Globus pallidus (tissue), 1 donor: ENCODE measurements around the gene CELSR1.
"Not testable (repeated sequence)": the region's sequence is repeated elsewhere in the genome, so short reads cannot be mapped to it uniquely, and the experiment has no call there.

Experiments used
- DNase-seq: peaks from one replicate; pipeline ENCODE4 v3.0.0-alpha.2; 2015; ENCODE audit warnings: low spot score

The CELSR1 gene

GRCh38 chr22:46534177-46534776 lies 3.1 kb downstream of the CELSR1 start:
- no peak for DNase-seq

DNA sequence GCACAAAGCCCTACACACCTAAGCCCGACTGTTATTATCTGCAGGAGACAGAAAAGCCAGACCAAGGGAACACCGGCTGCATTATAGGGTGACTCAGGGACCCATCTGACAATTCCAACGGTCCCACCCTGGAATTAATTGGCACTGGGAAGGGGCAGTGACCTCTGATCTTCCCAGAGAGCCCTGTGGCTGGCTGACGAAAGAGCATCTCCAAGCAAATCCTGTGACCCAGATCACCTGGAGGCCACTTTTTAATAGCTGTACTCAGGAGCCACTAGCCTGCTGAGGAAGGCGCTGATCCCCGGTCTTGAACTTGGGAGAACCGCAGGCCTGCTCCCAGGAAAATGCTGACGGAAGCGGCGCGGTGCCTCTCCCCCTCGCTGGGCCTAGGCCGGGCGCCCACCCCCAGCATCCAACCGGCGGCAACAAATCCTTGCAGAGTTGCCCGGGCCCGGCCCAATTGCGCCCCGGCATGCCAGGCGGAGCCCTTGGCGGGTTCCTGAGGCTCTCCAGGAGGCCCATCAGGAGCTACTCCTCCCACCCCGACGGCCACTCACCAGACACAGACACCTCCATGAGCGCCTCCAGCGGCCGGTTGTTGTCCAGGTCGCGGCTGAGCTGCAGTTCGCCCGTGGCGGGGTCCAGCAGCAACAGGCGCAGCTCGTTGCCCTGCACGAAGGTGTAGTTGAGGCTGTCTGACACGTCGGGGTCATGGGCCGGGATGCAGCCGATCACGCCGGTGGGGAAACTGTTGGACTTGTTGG lies 4.2 kb downstream of the CELSR1 start:
- DNase-seq = no peak

GRCh38 chr22:46532416-46532815 lies 5.0 kb downstream of the CELSR1 start:
- DNase-seq = no peak

- no peak for DNase-seq
Observed at GRCh38 chr22:46531581-46532175, 5.7 kb downstream of the CELSR1 start.

DNA sequence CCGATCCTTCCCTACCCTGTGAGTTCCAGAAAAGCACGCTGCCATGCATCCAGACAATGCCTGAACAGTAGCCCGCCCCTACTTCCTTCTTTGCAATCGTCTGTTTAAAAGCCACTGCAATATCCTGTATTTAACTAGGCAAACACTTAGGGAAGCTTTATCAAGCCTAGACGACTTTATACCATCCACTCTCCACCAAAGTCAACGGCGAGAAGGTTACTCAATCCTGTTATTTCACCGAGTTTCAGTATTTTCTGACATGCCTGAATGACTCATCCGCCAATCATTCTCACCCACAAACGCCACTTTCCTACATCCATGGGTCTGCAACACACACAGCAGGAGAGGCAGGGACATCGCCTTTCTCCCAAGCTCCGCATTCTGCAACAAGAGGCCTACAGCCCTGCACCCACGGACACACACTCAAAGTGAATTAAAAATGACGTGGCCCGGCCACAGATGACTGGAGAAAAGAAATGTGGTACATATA lies 9.3 kb downstream of the CELSR1 start:
- DNase-seq = no peak

DNA sequence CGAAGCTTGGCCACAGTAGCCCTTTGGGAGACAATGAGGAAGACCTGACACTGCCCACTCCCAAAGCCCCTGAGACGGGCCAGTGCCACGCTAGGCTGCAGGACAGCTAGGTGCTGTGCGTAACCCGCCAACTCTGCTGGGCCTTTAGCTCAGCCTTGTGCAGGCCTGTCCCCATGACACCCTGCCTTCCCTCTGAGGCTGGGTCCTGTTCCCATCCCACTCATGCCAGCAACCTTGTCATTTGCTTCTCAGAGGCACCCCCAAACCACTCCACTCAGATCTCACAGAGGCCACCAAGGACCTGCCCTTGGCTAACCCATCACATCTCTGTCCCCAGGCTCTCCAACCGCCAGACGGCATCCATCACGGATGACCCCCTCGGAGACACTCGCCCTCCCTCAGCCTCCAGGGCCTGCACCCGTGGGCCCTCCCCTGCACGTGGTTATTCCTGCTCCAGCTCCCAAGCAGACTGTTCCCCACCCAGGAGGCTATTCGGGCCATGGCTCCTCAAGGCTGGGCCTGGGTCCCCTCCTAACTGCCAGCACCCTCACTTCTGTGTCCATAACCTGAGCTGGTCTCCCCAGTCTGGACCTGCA lies 11.1 kb downstream of the CELSR1 start:
- no peak for DNase-seq

- DNase-seq = no peak
Observed at GRCh38 chr22:46525389-46526243, 11.8 kb downstream of the CELSR1 start.

DNA sequence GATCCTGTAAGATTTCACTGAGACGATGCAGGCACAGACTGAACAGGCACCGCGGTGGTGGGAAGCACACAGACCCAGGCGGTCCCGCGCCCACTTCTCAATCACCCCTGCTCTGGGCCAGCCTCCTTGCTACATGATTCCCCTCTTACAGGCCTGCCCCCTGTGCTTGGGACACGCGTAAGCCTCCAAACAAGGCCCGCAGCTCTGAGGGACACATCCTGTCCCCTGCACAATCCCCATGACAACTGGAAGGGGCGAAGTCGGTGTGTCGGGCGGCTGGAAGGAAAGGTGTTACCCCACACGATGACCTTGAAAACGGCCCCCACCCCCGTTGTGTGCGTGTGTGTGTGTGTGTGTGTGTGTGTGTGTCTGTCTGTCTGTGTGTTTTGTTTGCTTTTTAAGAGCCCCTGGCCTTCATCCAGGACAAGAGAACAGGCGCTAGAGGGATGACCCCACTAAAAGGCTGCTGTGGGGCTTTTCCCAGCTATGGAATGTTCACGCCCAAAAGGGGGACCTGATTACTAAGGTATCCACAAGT lies 13.1 kb downstream of the CELSR1 start:
- DNase-seq = no peak

GRCh38 chr22:46522797-46523196 lies 14.6 kb downstream of the CELSR1 start:
- DNase-seq = no peak

- no peak for DNase-seq
Observed at GRCh38 chr22:46521994-46522393, 15.4 kb downstream of the CELSR1 start.

- no peak for DNase-seq
Observed at GRCh38 chr22:46520880-46521279, 16.5 kb downstream of the CELSR1 start.

DNA sequence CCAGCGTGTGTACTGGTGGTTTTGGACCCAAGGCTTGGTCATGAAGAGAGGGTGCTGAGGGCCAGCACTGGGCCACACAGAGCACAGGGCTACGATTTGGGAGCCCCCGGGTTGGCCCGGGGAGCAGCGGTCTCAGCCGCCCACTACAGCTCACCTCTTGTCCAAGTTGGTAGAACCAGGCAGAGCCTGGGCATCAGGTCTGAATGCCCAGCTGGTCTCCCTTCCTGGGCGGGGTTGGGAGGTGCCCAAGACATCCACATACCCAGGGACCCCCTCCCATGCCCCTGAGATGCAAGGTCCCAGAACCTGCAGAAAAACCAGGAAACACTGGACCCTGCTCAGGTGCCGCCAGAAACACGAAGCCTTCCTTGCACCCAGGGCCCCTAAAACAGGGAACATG lies 18.0 kb downstream of the CELSR1 start:
- no peak for DNase-seq

DNA sequence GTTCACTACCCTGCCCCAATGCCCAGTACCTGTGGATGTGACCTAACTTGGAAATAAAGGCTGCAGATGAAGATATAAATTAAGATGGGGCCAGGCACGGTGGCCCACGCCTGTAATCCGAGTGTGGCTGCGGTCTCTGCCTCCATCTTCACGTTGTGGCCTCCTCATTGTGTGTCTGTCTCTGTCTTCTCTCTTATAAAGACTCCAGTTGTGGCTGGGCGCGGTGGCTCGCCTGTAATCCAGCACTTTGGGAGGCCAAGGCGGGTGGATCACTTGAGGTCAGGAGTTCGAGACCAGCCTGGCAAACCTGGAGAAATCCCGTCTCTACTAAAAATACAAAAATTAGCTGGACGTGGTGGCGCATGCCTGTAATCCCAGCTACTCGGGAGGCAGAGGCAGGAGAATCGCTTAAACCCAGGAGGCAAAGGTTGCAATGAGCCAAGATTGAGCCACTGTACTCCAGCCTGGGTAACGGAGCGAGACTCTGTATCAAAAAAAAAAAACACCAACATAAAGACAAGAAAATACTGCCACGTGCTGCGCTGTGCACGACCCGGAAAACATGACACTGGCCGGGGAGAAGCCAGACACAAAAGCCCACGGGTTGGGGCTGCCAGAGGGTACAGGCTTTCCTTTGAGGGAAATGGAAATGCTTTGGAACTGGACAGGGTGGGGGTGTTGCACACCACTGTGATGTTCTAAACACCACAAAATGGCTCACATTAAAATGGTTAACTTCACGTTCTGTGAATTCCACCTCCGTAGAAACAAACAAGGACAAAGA lies 18.7 kb downstream of the CELSR1 start:
- DNase-seq = no peak

DNA sequence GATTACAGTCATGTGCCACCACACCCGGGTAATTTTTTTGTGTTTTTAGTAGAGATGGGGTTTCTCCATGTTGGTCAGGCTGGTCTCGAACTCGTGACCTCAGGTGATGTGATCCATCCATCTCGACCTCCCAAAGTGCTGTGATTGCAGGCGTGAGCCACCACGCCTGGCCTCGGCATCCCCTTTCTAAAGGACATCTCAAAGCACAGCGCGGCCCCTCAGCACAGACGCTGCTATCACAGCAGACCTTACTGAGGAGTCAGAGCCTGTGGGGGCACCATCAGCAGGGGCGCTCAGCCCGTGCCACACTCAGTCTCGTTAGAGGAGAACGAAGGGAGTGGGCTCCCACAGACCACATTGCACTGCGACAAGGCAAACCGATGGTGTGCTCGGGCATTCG lies 19.4 kb downstream of the CELSR1 start:
- DNase-seq = no peak

- DNase-seq = no peak
Observed at GRCh38 chr22:46517255-46517761, 20.1 kb downstream of the CELSR1 start.

DNA sequence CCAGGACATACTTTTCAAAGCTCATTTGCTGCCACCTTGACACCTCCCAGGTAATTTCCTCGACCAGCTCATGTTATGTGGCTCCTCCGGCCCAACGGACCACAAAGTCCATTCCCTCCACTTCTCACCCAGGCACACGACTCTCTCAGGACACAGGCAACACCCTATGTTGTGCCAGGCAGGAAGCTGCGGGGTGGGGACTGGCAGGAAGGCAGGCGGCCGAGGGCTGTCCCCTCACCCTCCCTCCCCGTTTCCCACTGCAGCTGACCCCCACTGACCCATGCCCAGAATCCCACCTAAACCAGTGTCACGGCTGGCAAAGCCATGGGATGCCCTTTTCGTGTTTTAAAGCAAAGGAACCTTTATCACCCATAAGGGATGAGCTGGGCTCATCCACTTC lies 20.8 kb downstream of the CELSR1 start:
- no peak for DNase-seq

- not testable (repeated sequence) for DNase-seq
Observed at GRCh38 chr22:46516112-46516487, 21.3 kb downstream of the CELSR1 start.

DNA sequence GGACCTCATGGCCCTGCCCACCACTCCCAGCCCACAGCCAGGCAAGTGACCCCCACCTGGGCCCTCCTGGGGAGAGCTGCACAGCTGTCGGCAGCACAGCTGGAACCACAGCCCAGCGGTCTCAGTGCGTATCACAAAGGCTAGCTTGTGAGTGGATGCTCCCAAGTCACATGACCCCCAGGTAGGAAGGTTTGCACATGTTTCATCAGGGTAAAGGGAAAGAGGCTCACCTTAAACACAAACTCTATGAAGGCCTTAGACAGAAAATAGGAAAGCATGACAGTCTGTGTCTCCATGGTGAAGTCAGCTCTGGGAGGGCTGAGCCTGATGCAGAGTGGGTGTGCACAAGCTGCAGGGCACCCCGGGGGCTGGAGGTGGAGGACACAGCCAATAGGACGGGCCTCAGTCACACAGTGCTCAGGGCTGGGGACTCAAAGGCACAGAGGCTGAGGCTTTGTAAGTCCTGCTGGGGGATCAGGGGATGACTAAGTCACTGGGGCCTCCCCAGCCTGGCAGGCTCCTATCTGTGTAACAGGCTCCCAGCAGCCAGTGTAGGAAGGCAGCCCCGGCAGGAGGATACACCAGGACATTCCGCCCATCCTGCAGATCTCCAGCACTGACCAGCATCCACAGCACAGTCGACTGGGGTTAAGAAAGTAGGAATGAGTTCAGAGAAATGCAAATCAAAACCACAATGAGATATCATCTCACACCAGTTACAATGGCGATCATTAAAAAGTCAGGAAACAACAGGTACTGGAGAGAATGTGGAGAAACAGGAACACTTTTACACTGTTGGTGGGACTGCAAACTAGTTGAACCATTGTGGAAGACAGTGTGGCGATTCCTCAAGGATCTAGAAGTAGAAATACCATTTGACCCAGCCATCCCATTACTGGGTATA lies 22.0 kb downstream of the CELSR1 start:
- DNase-seq = no peak

GRCh38 chr22:46514592-46515207 lies 22.7 kb downstream of the CELSR1 start:
- no peak for DNase-seq
